Measurements from ENCODE around the gene ERCC2.

The ERCC2 gene

GRCh38 chr19:45345506-45345860 is 24.9 kb downstream of the ERCC2 start:
- H3K4me3 ChIP-seq (ENCODE audit: control insufficient read depth in 1 of 7, extremely low read depth in 1 of 7, insufficient read depth in 4 of 7, low read depth in 2 of 7, low read length in 6 of 7), result no peak overlapping the region
- POLR2A ChIA-PET, result no interaction called here
- H3K36me3 ChIP-seq (ENCODE audit: control insufficient read depth in 4 of 4, insufficient read depth in 4 of 4, low read length in 3 of 4), result peaks cover 0 to 3% (median 0%) of the 10 kb centered on the region in 4 experiments
- no peak overlapping the region for H3K27ac ChIP-seq (ENCODE audit: insufficient read depth in 1 of 2, low read depth in 1 of 2, low read length in 2 of 2, poor library complexity in 1 of 2, severe bottlenecking in 2 of 2)
- no peaks in the 10 kb centered on the region for H3K9me3 ChIP-seq (ENCODE audit: control extremely low read depth in 1 of 5, control insufficient read depth in 4 of 5, insufficient read depth in 2 of 5, low read depth in 1 of 5, low read length in 4 of 5)
- peaks cover 0 to 61% (median 14%) of the 10 kb centered on the region in 5 experiments for H3K27me3 ChIP-seq (replicated peaks in 2 of 5; ENCODE audit: control insufficient read depth in 4 of 5, insufficient read depth in 5 of 5, low read length in 4 of 5)
- WGBS (ENCODE audit: insufficient coverage), result 92% methylated on average over 9 of the region's 15 CpGs
- no peak for DNase-seq
- CTCF ChIA-PET, result interaction anchor here (1.2 kb wide), 1 partner anchor 8 kb away, joined by 3 read pairs; no protein-coding TSS in a partner anchor
- peaks cover 0 to 7% (median 4%) of the 10 kb centered on the region in 4 experiments for H3K4me1 ChIP-seq (ENCODE audit: control extremely low read depth in 1 of 4, control insufficient read depth in 4 of 4, insufficient read depth in 4 of 4, low read length in 3 of 4)

DNA sequence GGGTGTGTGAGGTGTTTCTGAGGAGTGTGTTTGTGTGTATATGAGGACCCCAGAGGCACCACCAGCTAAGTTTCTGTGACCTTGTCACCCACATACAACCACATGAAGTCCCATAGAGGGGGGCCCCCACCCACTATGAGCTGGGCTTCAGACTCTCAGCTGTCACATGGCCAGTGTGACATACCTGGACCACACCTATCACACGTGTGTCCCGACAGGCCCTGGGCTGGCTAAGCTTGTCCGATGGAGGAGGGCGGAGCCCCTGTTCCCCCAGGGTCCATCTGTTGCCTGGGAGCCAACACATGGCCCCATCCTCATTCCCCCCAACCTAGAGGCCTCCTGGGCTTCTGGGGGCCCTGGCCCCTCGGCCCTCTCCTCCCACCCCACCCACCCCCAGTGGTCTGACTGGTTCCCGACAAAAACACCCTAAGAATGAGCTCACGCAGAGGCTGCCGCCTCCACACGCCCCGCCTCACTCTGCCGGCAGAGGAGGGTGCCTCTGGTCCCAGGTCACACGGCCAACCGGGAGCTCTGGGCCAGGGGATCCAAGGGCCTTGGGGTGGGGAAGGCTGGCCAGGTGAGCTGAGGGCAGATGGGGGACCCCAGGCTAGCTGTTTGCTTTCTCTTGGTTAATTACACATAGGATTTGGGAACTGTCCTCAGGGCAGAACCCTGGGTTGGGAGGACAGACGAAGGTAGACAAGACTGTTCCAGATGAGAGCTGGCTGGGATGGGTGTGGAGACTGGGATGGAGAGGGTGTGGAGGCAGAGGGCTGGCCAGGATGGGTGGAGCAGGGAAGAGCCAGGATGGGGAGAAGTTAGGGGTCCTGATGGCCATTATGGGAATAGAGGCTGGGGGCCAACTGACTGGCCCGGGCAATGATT is 25.5 kb downstream of the ERCC2 start:
- ChIA-PET POLR2A (interaction anchor here (0.9 kb wide), 1 partner anchor 34 kb away, joined by 4 read pairs; no protein-coding TSS in a partner anchor), CTCF (no interaction called here)
- WGBS (ENCODE audit: insufficient coverage), result 77% methylated on average over 11 of the region's 15 CpGs
- no peak for DNase-seq
- Histone ChIP-seq H3K36me3 (ENCODE audit: control insufficient read depth in 4 of 4, insufficient read depth in 4 of 4, low read length in 3 of 4) (no peaks in the 10 kb centered on the region), H3K27ac (ENCODE audit: insufficient read depth in 1 of 2, low read depth in 1 of 2, low read length in 2 of 2, poor library complexity in 1 of 2, severe bottlenecking in 2 of 2) (no peak overlapping the region), H3K4me1 (ENCODE audit: control extremely low read depth in 1 of 4, control insufficient read depth in 4 of 4, insufficient read depth in 4 of 4, low read length in 3 of 4) (peaks cover 0 to 11% (median 7%) of the 10 kb centered on the region in 4 experiments), H3K4me3 (ENCODE audit: control insufficient read depth in 1 of 7, extremely low read depth in 1 of 7, insufficient read depth in 4 of 7, low read depth in 2 of 7, low read length in 6 of 7) (no peak overlapping the region), H3K27me3 (replicated peaks in 2 of 5; ENCODE audit: control insufficient read depth in 4 of 5, insufficient read depth in 5 of 5, low read length in 4 of 5) (peaks cover 0 to 67% (median 18%) of the 10 kb centered on the region in 5 experiments), H3K9me3 (ENCODE audit: control extremely low read depth in 1 of 5, control insufficient read depth in 4 of 5, insufficient read depth in 2 of 5, low read depth in 1 of 5, low read length in 4 of 5) (no peaks in the 10 kb centered on the region)

DNA sequence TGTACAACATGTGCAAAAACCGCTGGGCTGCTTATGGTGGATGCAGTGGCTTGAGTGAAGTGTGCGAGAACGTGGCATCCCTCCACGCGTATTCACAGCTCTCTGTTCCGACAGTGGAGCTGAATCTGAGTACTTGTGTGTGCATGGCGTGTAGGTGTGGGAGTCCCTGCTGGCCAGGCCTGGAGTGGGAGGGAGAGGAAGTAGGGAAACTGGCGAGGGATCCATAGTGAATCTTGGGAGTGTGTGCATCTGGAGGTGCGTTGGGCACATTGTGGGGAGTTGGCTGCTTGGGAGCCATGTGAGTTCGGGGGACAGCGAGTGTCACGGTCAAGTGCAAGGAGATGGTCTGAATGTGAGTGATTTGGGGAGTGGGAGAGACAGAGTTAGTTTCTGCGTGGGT is 27.5 kb downstream of the ERCC2 start:
- 88% methylated on average over 8 of the region's 13 CpGs for WGBS (ENCODE audit: insufficient coverage)
- Histone ChIP-seq H3K4me3 (ENCODE audit: control insufficient read depth in 1 of 7, extremely low read depth in 1 of 7, insufficient read depth in 4 of 7, low read depth in 2 of 7, low read length in 6 of 7) (no peak overlapping the region), H3K36me3 (ENCODE audit: control insufficient read depth in 4 of 4, insufficient read depth in 4 of 4, low read length in 3 of 4) (no peaks in the 10 kb centered on the region), H3K27me3 (replicated peaks in 2 of 5; ENCODE audit: control insufficient read depth in 4 of 5, insufficient read depth in 5 of 5, low read length in 4 of 5) (peaks cover 0 to 71% (median 18%) of the 10 kb centered on the region in 5 experiments), H3K9me3 (ENCODE audit: control extremely low read depth in 1 of 5, control insufficient read depth in 4 of 5, insufficient read depth in 2 of 5, low read depth in 1 of 5, low read length in 4 of 5) (no peaks in the 10 kb centered on the region), H3K27ac (ENCODE audit: insufficient read depth in 1 of 2, low read depth in 1 of 2, low read length in 2 of 2, poor library complexity in 1 of 2, severe bottlenecking in 2 of 2) (no peak overlapping the region), H3K4me1 (ENCODE audit: control extremely low read depth in 1 of 4, control insufficient read depth in 4 of 4, insufficient read depth in 4 of 4, low read length in 3 of 4) (peaks cover 0 to 13% (median 7%) of the 10 kb centered on the region in 4 experiments)
- ChIA-PET CTCF (interaction anchor here (1.0 kb wide), 1 partner anchor 138 kb away, joined by 3 read pairs; no protein-coding TSS in a partner anchor), POLR2A (no interaction called here)
- DNase-seq, result no peak

GRCh38 chr19:45340899-45341453 is 29.4 kb downstream of the ERCC2 start:
- H3K4me3 ChIP-seq (ENCODE audit: control insufficient read depth in 1 of 7, extremely low read depth in 1 of 7, insufficient read depth in 4 of 7, low read depth in 2 of 7, low read length in 6 of 7), result peak overlapping the region in 4 of 7 experiments; percentile 7 to 48 (median 44)
- H3K36me3 ChIP-seq (ENCODE audit: control insufficient read depth in 4 of 4, insufficient read depth in 4 of 4, low read length in 3 of 4), result no peaks in the 10 kb centered on the region
- peaks cover 0 to 13% (median 7%) of the 10 kb centered on the region in 4 experiments for H3K4me1 ChIP-seq (ENCODE audit: control extremely low read depth in 1 of 4, control insufficient read depth in 4 of 4, insufficient read depth in 4 of 4, low read length in 3 of 4)
- peak; percentile 29 to 58 (median 41) for DNase-seq
- no peaks in the 10 kb centered on the region for H3K9me3 ChIP-seq (ENCODE audit: control extremely low read depth in 1 of 5, control insufficient read depth in 4 of 5, insufficient read depth in 2 of 5, low read depth in 1 of 5, low read length in 4 of 5)
- no peak overlapping the region for H3K27ac ChIP-seq (ENCODE audit: insufficient read depth in 1 of 2, low read depth in 1 of 2, low read length in 2 of 2, poor library complexity in 1 of 2, severe bottlenecking in 2 of 2)
- ChIA-PET POLR2A (no interaction called here), CTCF (interaction anchor here (3.3 kb wide), 1 partner anchor 139 kb away, joined by 19 read pairs; no protein-coding TSS in a partner anchor)
- WGBS (ENCODE audit: insufficient coverage), result 10% methylated on average over 23 of the region's 25 CpGs
- peaks cover 0 to 53% (median 16%) of the 10 kb centered on the region in 5 experiments for H3K27me3 ChIP-seq (replicated peaks in 2 of 5; ENCODE audit: control insufficient read depth in 4 of 5, insufficient read depth in 5 of 5, low read length in 4 of 5)

DNA sequence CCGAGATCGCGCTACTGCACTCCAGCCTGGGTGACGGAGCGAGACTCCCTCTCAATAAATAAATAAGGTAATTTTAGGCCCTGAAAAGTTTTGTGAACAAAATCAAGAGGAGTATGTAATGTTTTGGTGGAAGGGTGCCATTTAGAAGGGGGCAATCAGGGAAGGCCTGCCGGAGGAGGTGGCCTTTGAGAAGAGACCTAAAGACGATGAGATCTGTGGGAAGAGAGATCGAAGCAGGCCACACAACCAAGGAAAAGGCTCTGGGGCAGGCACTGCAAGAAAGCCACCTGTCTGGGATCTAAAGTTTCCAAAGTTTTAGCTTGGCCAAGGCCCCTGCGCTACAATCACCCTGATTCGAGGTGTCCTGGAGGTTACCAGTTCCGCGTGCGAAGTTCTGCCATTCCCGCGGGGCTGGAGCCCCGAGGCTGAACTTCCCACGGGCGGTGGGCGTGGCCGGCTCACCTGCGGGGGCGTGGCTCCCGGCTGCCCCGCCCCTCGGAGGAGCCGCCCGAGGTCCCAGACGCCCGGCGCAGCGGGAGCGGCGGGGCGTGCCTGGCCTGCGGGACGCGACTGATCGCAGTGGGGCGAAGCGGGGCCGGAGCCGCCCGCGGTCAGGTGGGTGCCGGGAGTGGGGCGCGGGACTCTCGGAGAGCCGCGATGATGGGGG is 30.0 kb downstream of the ERCC2 start, which contains the start of gene KLC3:
KLC3 (plus strand) TSS at position 519 of the 667 bp plus-strand sequence. CDS start 4,792 bp downstream, outside the sequence.
- no peaks in the 10 kb centered on the region for H3K9me3 ChIP-seq (ENCODE audit: control extremely low read depth in 1 of 5, control insufficient read depth in 4 of 5, insufficient read depth in 2 of 5, low read depth in 1 of 5, low read length in 4 of 5)
- peaks cover 0 to 46% (median 16%) of the 10 kb centered on the region in 5 experiments for H3K27me3 ChIP-seq (replicated peaks in 2 of 5; ENCODE audit: control insufficient read depth in 4 of 5, insufficient read depth in 5 of 5, low read length in 4 of 5)
- peak within 1 kb of the TSS in 5 of 7 experiments; percentile 7 to 48 (median 42) for H3K4me3 ChIP-seq (ENCODE audit: control insufficient read depth in 1 of 7, extremely low read depth in 1 of 7, insufficient read depth in 4 of 7, low read depth in 2 of 7, low read length in 6 of 7)
- no peaks in the 10 kb centered on the region for H3K36me3 ChIP-seq (ENCODE audit: control insufficient read depth in 4 of 4, insufficient read depth in 4 of 4, low read length in 3 of 4)
- no peak within 1 kb of the TSS for H3K27ac ChIP-seq (ENCODE audit: insufficient read depth in 1 of 2, low read depth in 1 of 2, low read length in 2 of 2, poor library complexity in 1 of 2, severe bottlenecking in 2 of 2)
- ChIA-PET CTCF (interaction anchor here (0.7 to 3.3 kb wide), 4 partner anchors 54 to 138 kb away, joined by 3 to 19 read pairs (median 5); no protein-coding TSS in a partner anchor), POLR2A (no interaction called here)
- 11% methylated on average over 49 of the region's 50 CpGs for WGBS (ENCODE audit: insufficient coverage)
- peak in 1 of 3 donors; percentile 14 for DNase-seq
- peaks cover 0 to 13% (median 7%) of the 10 kb centered on the region in 4 experiments for H3K4me1 ChIP-seq (ENCODE audit: control extremely low read depth in 1 of 4, control insufficient read depth in 4 of 4, insufficient read depth in 4 of 4, low read length in 3 of 4)

GRCh38 chr19:45339629-45340028 is 30.7 kb downstream of the ERCC2 start:
- POLR2A ChIA-PET, result no interaction called here
- CTCF ChIA-PET, result interaction anchor here (1.1 to 3.3 kb wide), 10 partner anchors 8 to 280 kb away, joined by 3 to 19 read pairs (median 4); no protein-coding TSS in a partner anchor
- H3K4me3 ChIP-seq (ENCODE audit: control insufficient read depth in 1 of 7, extremely low read depth in 1 of 7, insufficient read depth in 4 of 7, low read depth in 2 of 7, low read length in 6 of 7), result no peak overlapping the region
- H3K9me3 ChIP-seq (ENCODE audit: control extremely low read depth in 1 of 5, control insufficient read depth in 4 of 5, insufficient read depth in 2 of 5, low read depth in 1 of 5, low read length in 4 of 5), result no peaks in the 10 kb centered on the region
- H3K27ac ChIP-seq (ENCODE audit: insufficient read depth in 1 of 2, low read depth in 1 of 2, low read length in 2 of 2, poor library complexity in 1 of 2, severe bottlenecking in 2 of 2), result no peak overlapping the region
- 100% methylated on average over 2 of the region's 6 CpGs for WGBS (ENCODE audit: insufficient coverage)
- H3K36me3 ChIP-seq (ENCODE audit: control insufficient read depth in 4 of 4, insufficient read depth in 4 of 4, low read length in 3 of 4), result no peaks in the 10 kb centered on the region
- peaks cover 0 to 41% (median 13%) of the 10 kb centered on the region in 5 experiments for H3K27me3 ChIP-seq (replicated peaks in 2 of 5; ENCODE audit: control insufficient read depth in 4 of 5, insufficient read depth in 5 of 5, low read length in 4 of 5)
- no peak for DNase-seq
- H3K4me1 ChIP-seq (ENCODE audit: control extremely low read depth in 1 of 4, control insufficient read depth in 4 of 4, insufficient read depth in 4 of 4, low read length in 3 of 4), result peaks cover 0 to 13% (median 7%) of the 10 kb centered on the region in 4 experiments

All from common myeloid progenitor, CD34-positive (primary cell).